CD14-positive monocyte (primary cell): ENCODE results near the gene MAP3K9. TPM values are rescaled to one million over a fixed set of nuclear protein-coding genes. Genes with fewer than 3 reads are reported as not detected.

Experiments
- DNase-seq, 3 donors: peaks; one replicate each; pipeline ENCODE4 v3.0.0-alpha.2; 2011 to 2022
- H2AFZ ChIP-seq: 2 replicates; pipeline ENCODE4 v1.6.0; 2012; ENCODE audit warnings: mild to moderate bottlenecking, low read depth, low read length, inconsistent platforms; ENCODE audit not compliant: insufficient read depth, poor library complexity, severe bottlenecking
- H3K27ac ChIP-seq, 2 donors: 1 replicate in 1 of 2; 2 replicates in 1 of 2; pipeline ENCODE4 v1.5.1; 2012 to 2013; ENCODE audit warnings: low read length in 2 of 2, control low read depth in 1 of 2, inconsistent platforms in 1 of 2, low read depth in 1 of 2, mild to moderate bottlenecking in 1 of 2
- H3K27me3 ChIP-seq, 2 donors: one replicate each; pipeline versions ENCODE4 v1.6.0 to v1.6.1; 2011 to 2013; ENCODE audit warnings: low read length in 2 of 2; ENCODE audit not compliant: control insufficient read depth in 2 of 2, insufficient read depth in 2 of 2
- H3K36me3 ChIP-seq, 2 donors: replicated peaks in 1 of 2; 1 replicate in 1 of 2; 2 replicates in 1 of 2; pipeline versions ENCODE4 v1.5.1 to v1.6.1; 2012 to 2013; ENCODE audit warnings: low read length in 2 of 2, control low read depth in 1 of 2, inconsistent platforms in 1 of 2, mild to moderate bottlenecking in 1 of 2; ENCODE audit not compliant: insufficient read depth in 2 of 2, control insufficient read depth in 1 of 2
- H3K4me1 ChIP-seq, 2 donors: 1 replicate in 1 of 2; 2 replicates in 1 of 2; pipeline versions ENCODE4 v1.5.1 to v1.6.1; 2012 to 2013; ENCODE audit warnings: low read length in 2 of 2, control low read depth in 1 of 2, inconsistent platforms in 1 of 2, mild to moderate bottlenecking in 1 of 2, moderate library complexity in 1 of 2; ENCODE audit not compliant: insufficient read depth in 2 of 2, control insufficient read depth in 1 of 2
- H3K4me2 ChIP-seq: replicated peaks from 2 replicates; pipeline ENCODE3; 2012; ENCODE audit warnings: low read length, moderate library complexity, mild to moderate bottlenecking; ENCODE audit not compliant: poor library complexity, severe bottlenecking; ENCODE audit errors: extremely low read depth
- H3K4me3 ChIP-seq, 3 experiments: fragments of 200-600 bp in 1 of 3; sonication (generic) in 1 of 3; replicated peaks in 1 of 3; 1 replicate in 2 of 3; 2 replicates in 1 of 3; pipeline ENCODE4 v1.5.1; 2011 to 2013; ENCODE audit warnings: low read length in 3 of 3, mild to moderate bottlenecking in 3 of 3, control low read depth in 2 of 3, low read depth in 2 of 3, inconsistent platforms in 1 of 3, moderate library complexity in 1 of 3
- H3K79me2 ChIP-seq: 2 replicates; pipeline ENCODE4 v1.6.0; 2012; ENCODE audit warnings: mild to moderate bottlenecking, control low read depth, inconsistent platforms, low read length, moderate library complexity; ENCODE audit not compliant: insufficient read depth
- H3K9ac ChIP-seq: 2 replicates; pipeline ENCODE4 v1.6.0; 2017; ENCODE audit warnings: low read length, mild to moderate bottlenecking; ENCODE audit not compliant: insufficient read depth, poor library complexity, severe bottlenecking
- H3K9me3 ChIP-seq, 2 donors: replicated peaks in 1 of 2; 1 replicate in 1 of 2; 2 replicates in 1 of 2; pipeline versions ENCODE4 v1.5.1 to v1.6.1; 2012 to 2013; ENCODE audit warnings: low read length in 2 of 2, control low read depth in 1 of 2; ENCODE audit not compliant: control insufficient read depth in 1 of 2, insufficient read depth in 1 of 2
- H4K20me1 ChIP-seq: 2 replicates; pipeline ENCODE4 v1.6.0; 2012; ENCODE audit warnings: mild to moderate bottlenecking, low read length, control low read depth, moderate library complexity; ENCODE audit not compliant: insufficient read depth
- H3K27ac Mint-ChIP-seq, 7 donors: one replicate each; pipeline ENCODE4 v1.8.0; 2020; ENCODE audit warnings: mild to moderate bottlenecking in 7 of 7, mixed read lengths in 7 of 7, moderate library complexity in 6 of 7, inconsistent platforms in 2 of 7
- H3K27me3 Mint-ChIP-seq, 3 donors: one replicate each; pipeline ENCODE4 v1.8.0; 2021 to 2022; ENCODE audit warnings: low read depth in 3 of 3, mild to moderate bottlenecking in 3 of 3, mixed read lengths in 3 of 3, moderate library complexity in 3 of 3, inconsistent platforms in 1 of 3
- H3K36me3 Mint-ChIP-seq, 2 donors: one replicate each; pipeline ENCODE4 v1.8.0; 2020; ENCODE audit warnings: mixed read lengths in 2 of 2, inconsistent platforms in 1 of 2, mild to moderate bottlenecking in 1 of 2
- H3K4me1 Mint-ChIP-seq: one replicate; pipeline ENCODE4 v1.8.0; 2020; ENCODE audit warnings: mild to moderate bottlenecking, mixed read lengths
- H3K4me3 Mint-ChIP-seq, 2 donors: one replicate each; pipeline ENCODE4 v1.8.0; 2020; ENCODE audit warnings: mild to moderate bottlenecking in 2 of 2, mixed read lengths in 2 of 2, moderate library complexity in 1 of 2
- H3K9me3 Mint-ChIP-seq, 7 donors: one replicate each; pipeline ENCODE4 v1.8.0; 2020 to 2022; ENCODE audit warnings: mixed read lengths in 7 of 7, mild to moderate bottlenecking in 6 of 7, moderate library complexity in 6 of 7, inconsistent platforms in 2 of 7
- WGBS: methylation state at CpG from one replicate; pipeline ENCODE4 v1.1.5; 2013; ENCODE audit warnings: missing lambda C conversion rate; ENCODE audit not compliant: insufficient coverage; 5-methylcytosine and 5-hydroxymethylcytosine counted together
- intact Hi-C, 2 donors: fragments of 100-400 bp; cut with micrococcal nuclease; formaldehyde crosslinking; loops; one replicate each; pipeline versions ENCODE4 v1.15.0 to v1.15.1; 2023
- polyA plus RNA-seq, 3 donors: library from polyadenylated mRNA; depleted of rRNA in 1 of 3; unstranded in 2 of 3; stranded (reverse) in 1 of 3; fragments of 300-500 nt in 2 of 3; fragments of >200 nt in 1 of 3; fragmentation: Illumina TruSeq in 2 of 3; gene quantifications; 1 replicate in 2 of 3; 2 replicates in 1 of 3; pipeline ENCODE4 v1.2.3, GENCODE V29; 2012 to 2021
- TF ChIP-seq, protein P1 (sequence below): fragments of 200-600 bp; IDR thresholded peaks from one replicate; pipeline ENCODE4 v1.8.0; 2022; ENCODE audit warnings: antibody characterized with exemption, mild to moderate bottlenecking

Gene MAP3K9
- polyA plus RNA-seq, 3 donors = 0.01 TPM; not detected in 2

DNA sequence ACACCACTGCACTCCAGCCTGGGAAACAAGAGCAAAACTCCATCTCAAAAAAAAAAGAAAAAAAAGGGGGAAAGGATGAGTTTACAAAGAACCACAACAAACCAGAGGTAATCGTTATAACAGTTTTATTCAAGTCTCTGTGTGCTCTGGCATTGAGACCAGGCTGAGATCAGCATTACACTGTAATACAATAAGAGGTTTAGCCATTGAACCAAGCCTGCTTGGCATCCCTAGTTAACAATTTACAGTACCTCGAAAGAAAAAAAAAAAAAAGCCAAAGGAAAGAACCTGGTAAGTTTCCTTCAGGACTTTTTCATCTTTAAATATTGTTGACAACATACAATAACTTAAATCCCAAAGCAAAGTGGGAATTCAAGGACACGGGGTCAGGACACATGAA is 86.9 kb downstream of the MAP3K9 start:
- Mint-ChIP-seq H3K36me3 (no peaks in the 10 kb centered on the region), H3K4me1 (no peaks in the 10 kb centered on the region), H3K4me3 (no peak overlapping the region), H3K27ac (no peak overlapping the region), H3K27me3 (peaks cover 1 to 9% (median 3%) of the 10 kb centered on the region in 3 donors), H3K9me3 (peaks cover 0 to 1% (median 0%) of the 10 kb centered on the region in 7 donors)
- Histone ChIP-seq H3K4me1 (no peaks in the 10 kb centered on the region), H3K4me3 (no peak overlapping the region), H3K27me3 (no peaks in the 10 kb centered on the region), H3K27ac (no peak overlapping the region), H2AFZ (no peak overlapping the region), H3K79me2 (no peaks in the 10 kb centered on the region), H4K20me1 (no peaks in the 10 kb centered on the region), H3K9ac (no peak overlapping the region), H3K4me2 (no peak overlapping the region), H3K9me3 (no peaks in the 10 kb centered on the region), H3K36me3 (no peaks in the 10 kb centered on the region)
- DNase-seq = no peak
- no CpG with 5 or more reads among the region's 3 CpGs for WGBS
- TF ChIP-seq, protein P1, sequence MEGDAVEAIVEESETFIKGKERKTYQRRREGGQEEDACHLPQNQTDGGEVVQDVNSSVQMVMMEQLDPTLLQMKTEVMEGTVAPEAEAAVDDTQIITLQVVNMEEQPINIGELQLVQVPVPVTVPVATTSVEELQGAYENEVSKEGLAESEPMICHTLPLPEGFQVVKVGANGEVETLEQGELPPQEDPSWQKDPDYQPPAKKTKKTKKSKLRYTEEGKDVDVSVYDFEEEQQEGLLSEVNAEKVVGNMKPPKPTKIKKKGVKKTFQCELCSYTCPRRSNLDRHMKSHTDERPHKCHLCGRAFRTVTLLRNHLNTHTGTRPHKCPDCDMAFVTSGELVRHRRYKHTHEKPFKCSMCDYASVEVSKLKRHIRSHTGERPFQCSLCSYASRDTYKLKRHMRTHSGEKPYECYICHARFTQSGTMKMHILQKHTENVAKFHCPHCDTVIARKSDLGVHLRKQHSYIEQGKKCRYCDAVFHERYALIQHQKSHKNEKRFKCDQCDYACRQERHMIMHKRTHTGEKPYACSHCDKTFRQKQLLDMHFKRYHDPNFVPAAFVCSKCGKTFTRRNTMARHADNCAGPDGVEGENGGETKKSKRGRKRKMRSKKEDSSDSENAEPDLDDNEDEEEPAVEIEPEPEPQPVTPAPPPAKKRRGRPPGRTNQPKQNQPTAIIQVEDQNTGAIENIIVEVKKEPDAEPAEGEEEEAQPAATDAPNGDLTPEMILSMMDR = no peak
- intact Hi-C loops = no loop called here

DNA sequence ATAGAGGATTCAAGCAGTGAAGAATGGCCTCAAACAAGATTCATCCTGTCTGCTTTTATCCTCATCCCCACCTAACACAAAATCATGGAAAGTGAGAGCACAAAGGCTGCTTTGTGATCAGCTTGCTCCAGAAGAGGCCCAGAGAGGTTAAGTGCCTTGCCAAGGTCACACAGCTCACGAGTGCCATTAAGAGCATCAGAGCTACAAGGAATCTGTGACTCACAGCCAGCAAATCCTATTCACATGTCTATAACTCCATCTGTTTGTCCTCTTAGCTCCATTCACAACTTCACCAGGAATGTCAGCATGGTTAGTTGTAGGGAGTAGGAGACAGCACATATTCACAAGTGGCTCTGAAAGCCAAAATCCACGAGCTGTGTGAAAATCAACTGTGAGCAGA is 87.8 kb downstream of the MAP3K9 start:
- H3K27me3 ChIP-seq = no peaks in the 10 kb centered on the region
- TF ChIP-seq, protein P1 = no peak
- H2AFZ ChIP-seq = no peak overlapping the region
- intact Hi-C loops = no loop called here
- peaks cover 1 to 9% (median 3%) of the 10 kb centered on the region in 3 donors for H3K27me3 Mint-ChIP-seq
- no peak overlapping the region for H3K27ac Mint-ChIP-seq
- H3K36me3 Mint-ChIP-seq = no peaks in the 10 kb centered on the region
- no peak overlapping the region for H3K9ac ChIP-seq
- no peaks in the 10 kb centered on the region for H3K79me2 ChIP-seq
- H3K36me3 ChIP-seq = no peaks in the 10 kb centered on the region
- H3K4me1 Mint-ChIP-seq = no peaks in the 10 kb centered on the region
- 100% methylated on average over 1 of the region's 2 CpGs for WGBS
- no peaks in the 10 kb centered on the region for H3K9me3 ChIP-seq
- no peak overlapping the region for H3K4me3 ChIP-seq
- no peak for DNase-seq
- no peaks in the 10 kb centered on the region for H3K4me1 ChIP-seq
- no peak overlapping the region for H3K4me2 ChIP-seq
- no peak overlapping the region for H3K27ac ChIP-seq
- H4K20me1 ChIP-seq = no peaks in the 10 kb centered on the region
- H3K4me3 Mint-ChIP-seq = no peak overlapping the region
- H3K9me3 Mint-ChIP-seq = peaks cover 0 to 1% (median 0%) of the 10 kb centered on the region in 7 donors
